HG03342 (cell line): ENCODE data around the gene PAX7.

Source experiments
- ATAC-seq: cut with Tn5 transposase; IDR thresholded peaks from one replicate; pipeline ENCODE4 v1.9.1; 2021; ENCODE audit warnings: mild to moderate bottlenecking, moderate library complexity; ENCODE audit not compliant: unreplicated experiment

The PAX7 gene

GRCh38 chr1:18640228-18641004 lies 9.8 kb downstream of the PAX7 start:
- ATAC-seq = no peak

GRCh38 chr1:18641005-18641941 lies 10.6 kb downstream of the PAX7 start:
- ATAC-seq = no peak

GRCh38 chr1:18642278-18643095 lies 11.8 kb downstream of the PAX7 start:
- no peak for ATAC-seq

- no peak for ATAC-seq
Observed at GRCh38 chr1:18643154-18644012, 12.7 kb downstream of the PAX7 start.

GRCh38 chr1:18644013-18644399 lies 13.4 kb downstream of the PAX7 start:
- ATAC-seq = no peak

GRCh38 chr1:18644446-18644845 lies 13.8 kb downstream of the PAX7 start:
- ATAC-seq = no peak

GRCh38 chr1:18644973-18645746 lies 14.5 kb downstream of the PAX7 start:
- no peak for ATAC-seq

- ATAC-seq = no peak
Observed at GRCh38 chr1:18645747-18646090, 15.1 kb downstream of the PAX7 start.

- no peak for ATAC-seq
Observed at GRCh38 chr1:18646091-18646785, 15.6 kb downstream of the PAX7 start.

GRCh38 chr1:18646786-18647410 lies 16.3 kb downstream of the PAX7 start:
- no peak for ATAC-seq

GRCh38 chr1:18647681-18648214 lies 17.1 kb downstream of the PAX7 start:
- ATAC-seq = no peak

- no peak for ATAC-seq
Observed at GRCh38 chr1:18649693-18650370, 19.2 kb downstream of the PAX7 start.

GRCh38 chr1:18651713-18652112 lies 21.1 kb downstream of the PAX7 start:
- no peak for ATAC-seq

GRCh38 chr1:18652791-18653190 lies 22.1 kb downstream of the PAX7 start:
- no peak for ATAC-seq

GRCh38 chr1:18653367-18653766 lies 22.7 kb downstream of the PAX7 start:
- ATAC-seq = no peak

GRCh38 chr1:18653916-18654315 lies 23.3 kb downstream of the PAX7 start:
- ATAC-seq = no peak

- ATAC-seq = no peak
Observed at GRCh38 chr1:18654599-18654998, 24.0 kb downstream of the PAX7 start.
